ENCODE data around the gene TEKTIP1. TPM values are rescaled to one million over a fixed set of nuclear protein-coding genes. Genes with fewer than 3 reads are reported as not detected.

TEKTIP1 gene
- total and polyA plus RNA-seq, 10 of the 15 experiments (the other 5 are each of a cell fraction or from before 2014, with no cell fraction given) = 0.18 to 2.6 (median 0.60) TPM; not detected in 5

- intact Hi-C loops (cut with micrococcal nuclease; ENCODE audit: unreplicated experiment) = no loop called here
- no peaks in the 10 kb centered on the region for H3K27me3 ChIP-seq (replicated peaks in 1 of 2; ENCODE audit: control insufficient read depth in 2 of 2, insufficient read depth in 2 of 2, low read length in 1 of 2)
- POLR2A ChIA-PET = no interaction called here
- ATAC-seq (no peak), DNase-seq (ENCODE audit: low read depth, low spot score) (no peak), FAIRE-seq (no peak)
- no peak overlapping the region for H3K4me3 ChIP-seq
- H3K9ac ChIP-seq (ENCODE audit: control insufficient read depth, insufficient read depth, low read length) = no peak overlapping the region
- no peaks in the 10 kb centered on the region for H3K79me2 ChIP-seq (ENCODE audit: control insufficient read depth, insufficient read depth, low read length)
- peaks cover 2% of the 10 kb centered on the region; the same call in 1 of the 3 replicates for H3K9me3 ChIP-seq (replicated peaks; ENCODE audit: control insufficient read depth, insufficient read depth, low read length)
- no peak overlapping the region for H3K27ac ChIP-seq (ENCODE audit: control insufficient read depth, insufficient read depth)
- in situ Hi-C loops (cut with MboI) = no loop called here
- no peaks in the 10 kb centered on the region for H3K36me3 ChIP-seq (ENCODE audit: control insufficient read depth in 2 of 2, insufficient read depth in 2 of 2, low read length in 1 of 2)
- H2AFZ ChIP-seq (ENCODE audit: control insufficient read depth, low read depth, low read length) = no peak overlapping the region
- RAD21 ChIA-PET (ENCODE audit: unreplicated experiment) = no interaction called here
- H3K4me2 ChIP-seq (ENCODE audit: control insufficient read depth, insufficient read depth) = no peak overlapping the region
- H4K20me1 ChIP-seq (ENCODE audit: control insufficient read depth, insufficient read depth) = no peaks in the 10 kb centered on the region
- WGBS (ENCODE audit: insufficient coverage, insufficient replicate concordance, low lambda C conversion rate, missing lambda C conversion rate) = 23% methylated on average over 11 of the region's 11 CpGs
- SMC1A ChIA-PET (ENCODE audit: uncharacterized antibody, unreplicated experiment) = no interaction called here
- CTCF ChIA-PET = interaction anchor here (1.3 kb wide), 2 partner anchors 9 to 30 kb away, joined by 3 to 4 read pairs; no protein-coding TSS in a partner anchor
- no peaks in the 10 kb centered on the region for H3K4me1 ChIP-seq (ENCODE audit: control insufficient read depth, insufficient read depth, low read length)
- BruUV-seq (replicated peaks) = no TSS peak
- TF ChIP-seq ZBTB4 (CRISPR knock-in tag; IDR thresholded peaks at IDR 0.05) = no peak
- TF ChIP-seq ZNF24 (IDR thresholded peaks at IDR 0.05) = no peak
- no peak for TF ChIP-seq NFYB (IDR thresholded peaks at IDR 0.05; ENCODE audit: insufficient read depth, low read depth, low read length)
- TF ChIP-seq POLR2AphosphoS5 (IDR thresholded peaks at IDR 0.05; ENCODE audit: low read length) = no peak
- no peak for TF ChIP-seq ATF2 (IDR thresholded peaks at IDR 0.05; ENCODE audit: low read length)
- no peak for TF ChIP-seq JUND (IDR thresholded peaks at IDR 0.05; ENCODE audit: low read depth, low read length)
- TF ChIP-seq ELK1 (IDR thresholded peaks at IDR 0.05; ENCODE audit: low read depth, low read length) = no peak
- no peak for TF ChIP-seq SP1 (IDR thresholded peaks at IDR 0.05; ENCODE audit: low read depth, low read length)
- TF ChIP-seq KLF5 (IDR thresholded peaks at IDR 0.05; ENCODE audit: partially characterized antibody) = no peak
- TF ChIP-seq BCL11A (IDR thresholded peaks at IDR 0.05; ENCODE audit: low read depth, low read length) = no peak
- TF ChIP-seq, protein P1, sequence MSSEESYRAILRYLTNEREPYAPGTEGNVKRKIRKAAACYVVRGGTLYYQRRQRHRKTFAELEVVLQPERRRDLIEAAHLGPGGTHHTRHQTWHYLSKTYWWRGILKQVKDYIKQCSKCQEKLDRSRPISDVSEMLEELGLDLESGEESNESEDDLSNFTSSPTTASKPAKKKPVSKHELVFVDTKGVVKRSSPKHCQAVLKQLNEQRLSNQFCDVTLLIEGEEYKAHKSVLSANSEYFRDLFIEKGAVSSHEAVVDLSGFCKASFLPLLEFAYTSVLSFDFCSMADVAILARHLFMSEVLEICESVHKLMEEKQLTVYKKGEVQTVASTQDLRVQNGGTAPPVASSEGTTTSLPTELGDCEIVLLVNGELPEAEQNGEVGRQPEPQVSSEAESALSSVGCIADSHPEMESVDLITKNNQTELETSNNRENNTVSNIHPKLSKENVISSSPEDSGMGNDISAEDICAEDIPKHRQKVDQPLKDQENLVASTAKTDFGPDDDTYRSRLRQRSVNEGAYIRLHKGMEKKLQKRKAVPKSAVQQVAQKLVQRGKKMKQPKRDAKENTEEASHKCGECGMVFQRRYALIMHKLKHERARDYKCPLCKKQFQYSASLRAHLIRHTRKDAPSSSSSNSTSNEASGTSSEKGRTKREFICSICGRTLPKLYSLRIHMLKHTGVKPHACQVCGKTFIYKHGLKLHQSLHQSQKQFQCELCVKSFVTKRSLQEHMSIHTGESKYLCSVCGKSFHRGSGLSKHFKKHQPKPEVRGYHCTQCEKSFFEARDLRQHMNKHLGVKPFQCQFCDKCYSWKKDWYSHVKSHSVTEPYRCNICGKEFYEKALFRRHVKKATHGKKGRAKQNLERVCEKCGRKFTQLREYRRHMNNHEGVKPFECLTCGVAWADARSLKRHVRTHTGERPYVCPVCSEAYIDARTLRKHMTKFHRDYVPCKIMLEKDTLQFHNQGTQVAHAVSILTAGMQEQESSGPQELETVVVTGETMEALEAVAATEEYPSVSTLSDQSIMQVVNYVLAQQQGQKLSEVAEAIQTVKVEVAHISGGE (CRISPR knock-in tag; IDR thresholded peaks at IDR 0.05) = no peak
- TF ChIP-seq HDGF (IDR thresholded peaks at IDR 0.05) = no peak
These were observed 54.2 kb downstream of the TEKTIP1 start for GRCh38 chr19:3593156-3593555.
